ENCODE measurements around the gene ZBED5. TPM values are rescaled to one million over a fixed set of nuclear protein-coding genes. Genes with fewer than 3 reads are reported as not detected.

The ZBED5 gene
- total RNA-seq (10 to 100 TPM; 26.3 to 49.1 (median 38.9) TPM), polyA plus RNA-seq (10 to 100 TPM; 22.5 to 29.5 TPM)
- long read RNA-seq, donor 1, partial matches to known transcripts = 1 of 11 reads
- long read RNA-seq, donor 1, other reads (novel, unspliced or antisense) = 6 of 11 reads
- long read RNA-seq, donor 2, transcript ZBED5-201 (3 exons, 2,512 nt) = major isoform, 17 of 30 reads
- long read RNA-seq, donor 2, partial matches to known transcripts = 2 of 30 reads
- long read RNA-seq, donor 2, other reads (novel, unspliced or antisense) = 5 of 30 reads
- long read RNA-seq, donor 3, transcript ZBED5-201 (3 exons, 2,512 nt) = major isoform, 8 of 15 reads
- long read RNA-seq, donor 3, partial matches to known transcripts = 0 of 15 reads
- long read RNA-seq, donor 3, other reads (novel, unspliced or antisense) = 6 of 15 reads

DNA sequence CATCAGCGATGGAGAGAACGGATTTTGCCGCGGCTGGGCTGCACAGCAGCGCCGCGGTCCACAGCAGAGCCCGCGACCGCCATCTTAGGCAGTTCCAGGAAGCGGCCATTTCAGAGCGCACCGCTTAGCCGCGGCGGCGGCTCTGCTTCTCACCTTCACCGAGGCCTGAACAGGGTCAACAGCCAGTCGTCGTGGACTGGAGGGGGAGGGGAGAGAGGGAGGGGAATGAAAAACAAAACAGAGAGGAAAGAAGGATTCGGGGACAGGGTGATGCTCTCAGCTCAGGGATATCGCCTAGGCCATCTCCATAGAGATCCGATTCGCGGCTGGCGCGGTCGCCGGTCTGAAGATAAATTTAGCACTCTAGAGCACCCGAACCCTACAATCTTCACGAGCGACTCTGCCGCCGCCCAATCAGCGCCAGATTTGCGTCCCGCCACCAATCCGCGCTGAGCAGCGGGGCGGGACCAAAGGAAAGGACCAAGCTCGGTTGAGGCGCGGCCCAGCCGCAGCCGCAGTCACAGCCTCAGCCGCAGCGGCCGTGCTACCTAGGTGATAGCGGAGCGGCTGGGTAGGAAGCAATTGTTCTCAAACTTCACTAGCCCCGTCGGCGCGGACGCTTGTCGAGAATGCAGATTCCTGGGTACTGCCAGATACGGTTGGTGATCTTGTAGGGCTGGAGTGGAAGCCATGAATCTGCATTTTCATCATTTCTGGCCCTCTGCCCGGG is at the start of gene ZBED5:
ZBED5 (minus strand) TSS at position 345 of the 730 bp plus-strand sequence. CDS start 3,108 bp downstream, outside the sequence.
- peaks cover 0 to 61% (median 23%) of the 10 kb centered on the region in 12 donors for H3K4me1 ChIP-seq
- ATAC-seq = peak; percentile 96 to 98 (median 97)
- H3K9me3 ChIP-seq = no peaks in the 10 kb centered on the region
- H3K4me3 ChIP-seq = peak within 1 kb of the TSS; percentile 62 to 89 (median 80)
- 0 to 1% (median 0%) methylated on average over 35 to 59 of the region's 59 CpGs for WGBS, 4 donors
- peaks cover 0 to 33% (median 31%) of the 10 kb centered on the region in 9 donors for H3K36me3 ChIP-seq
- H3K27me3 ChIP-seq = no peaks in the 10 kb centered on the region
- DNase-seq = peak; percentile 97 to 98 (median 98)
- TF ChIP-seq POLR2A (IDR thresholded peaks at IDR 0.05) = peak in 1 of 2 donors; percentile 98
- TF ChIP-seq, protein P1, sequence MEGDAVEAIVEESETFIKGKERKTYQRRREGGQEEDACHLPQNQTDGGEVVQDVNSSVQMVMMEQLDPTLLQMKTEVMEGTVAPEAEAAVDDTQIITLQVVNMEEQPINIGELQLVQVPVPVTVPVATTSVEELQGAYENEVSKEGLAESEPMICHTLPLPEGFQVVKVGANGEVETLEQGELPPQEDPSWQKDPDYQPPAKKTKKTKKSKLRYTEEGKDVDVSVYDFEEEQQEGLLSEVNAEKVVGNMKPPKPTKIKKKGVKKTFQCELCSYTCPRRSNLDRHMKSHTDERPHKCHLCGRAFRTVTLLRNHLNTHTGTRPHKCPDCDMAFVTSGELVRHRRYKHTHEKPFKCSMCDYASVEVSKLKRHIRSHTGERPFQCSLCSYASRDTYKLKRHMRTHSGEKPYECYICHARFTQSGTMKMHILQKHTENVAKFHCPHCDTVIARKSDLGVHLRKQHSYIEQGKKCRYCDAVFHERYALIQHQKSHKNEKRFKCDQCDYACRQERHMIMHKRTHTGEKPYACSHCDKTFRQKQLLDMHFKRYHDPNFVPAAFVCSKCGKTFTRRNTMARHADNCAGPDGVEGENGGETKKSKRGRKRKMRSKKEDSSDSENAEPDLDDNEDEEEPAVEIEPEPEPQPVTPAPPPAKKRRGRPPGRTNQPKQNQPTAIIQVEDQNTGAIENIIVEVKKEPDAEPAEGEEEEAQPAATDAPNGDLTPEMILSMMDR (IDR thresholded peaks at IDR 0.05) = peak in 4 of 12 donors; percentile 31 to 42 (median 38)
- H3K27ac ChIP-seq = peak within 1 kb of the TSS; percentile 93 to 99 (median 96)
- intact Hi-C loops (cut with DNase I) = loop anchor here (1.0 to 10.0 kb wide), 14 partner anchors 41 to 984 kb away; partner anchors contain the start of genes EIF4G2 (in 8 of the 10), CTR9 (in 1 of the 10) and USP47 (in 1 of the 10)

DNA sequence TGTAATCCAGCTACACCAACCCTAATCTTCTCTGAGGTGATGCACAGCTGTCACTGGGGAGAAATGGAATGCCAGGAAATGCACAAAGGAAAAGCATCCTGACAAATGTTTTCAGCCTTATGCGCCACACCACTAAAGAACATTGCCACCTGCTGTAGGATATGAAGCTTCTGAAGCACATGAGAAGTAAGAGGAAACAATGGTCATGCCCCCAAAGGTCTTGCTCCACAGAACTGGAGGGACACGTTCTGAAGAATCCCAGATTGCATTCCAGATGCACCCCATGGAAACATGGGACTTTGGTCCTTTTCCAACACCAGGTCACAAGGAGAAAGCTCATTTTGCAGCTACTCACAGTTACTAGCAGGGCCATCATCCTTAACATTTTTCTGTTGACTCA is 48.7 kb upstream of the ZBED5 start:
- ATAC-seq = peak in 3 of 4 donors; percentile 35 to 60 (median 40)
- Histone ChIP-seq H3K36me3 (no peaks in the 10 kb centered on the region), H3K4me3 (no peak overlapping the region), H3K4me1 (peaks cover 0 to 22% (median 3%) of the 10 kb centered on the region in 12 donors), H3K27ac (no peak overlapping the region), H3K9me3 (no peaks in the 10 kb centered on the region), H3K27me3 (no peaks in the 10 kb centered on the region)
- intact Hi-C loops (cut with DNase I) = loop anchor here in 7 of 10 donors (5.0 to 10.0 kb wide), 4 partner anchors 52 to 114 kb away; partner anchors contain the start of genes EIF4G2 (in 4 of the 7) and ZBED5 (in 1 of the 7)
- WGBS, 4 donors = 13 to 37% (median 32%) methylated on average over 2 of the region's 2 CpGs
- TF ChIP-seq, protein P1 (IDR thresholded peaks at IDR 0.05) = peak in 9 of 12 donors; percentile 7 to 47 (median 26)
- TF ChIP-seq POLR2A (IDR thresholded peaks at IDR 0.05) = no peak
- DNase-seq = no peak

GRCh38 chr11:10902301-10903063 is 44.6 kb upstream of the ZBED5 start:
- TF ChIP-seq, protein P1 (IDR thresholded peaks at IDR 0.05) = no peak
- TF ChIP-seq POLR2A (IDR thresholded peaks at IDR 0.05) = no peak
- 79 to 84% (median 82%) methylated on average over 9 of the region's 9 CpGs for WGBS, 4 donors
- DNase-seq (no peak), ATAC-seq (no peak)
- peak overlapping the region in 3 of 12 donors; percentile 1 to 89 (median 62) for H3K27ac ChIP-seq
- H3K4me1 ChIP-seq = peaks cover 10 to 56% (median 31%) of the 10 kb centered on the region in 12 donors
- H3K27me3 ChIP-seq = no peaks in the 10 kb centered on the region
- no peaks in the 10 kb centered on the region for H3K36me3 ChIP-seq
- no peaks in the 10 kb centered on the region for H3K9me3 ChIP-seq
- intact Hi-C loops (cut with DNase I) = loop anchor here in 5 of 10 donors (5.0 to 10.0 kb wide), 5 partner anchors 40 to 98 kb away; partner anchors contain the start of genes EIF4G2 (in 4 of the 5) and ZBED5 (in 2 of the 5)
- H3K4me3 ChIP-seq = no peak overlapping the region

Data from heart left ventricle (tissue), 16 donors.